Measurements from ENCODE around the gene PTGDS. TPM values are rescaled to one million over a fixed set of nuclear protein-coding genes. Genes with fewer than 3 reads are reported as not detected.
A peak's percentile ranks its signal among the peaks of the same experiment; 100 is the strongest.

PTGDS gene
- total RNA-seq, 1 experiment from 2014 or later = not detected

DNA sequence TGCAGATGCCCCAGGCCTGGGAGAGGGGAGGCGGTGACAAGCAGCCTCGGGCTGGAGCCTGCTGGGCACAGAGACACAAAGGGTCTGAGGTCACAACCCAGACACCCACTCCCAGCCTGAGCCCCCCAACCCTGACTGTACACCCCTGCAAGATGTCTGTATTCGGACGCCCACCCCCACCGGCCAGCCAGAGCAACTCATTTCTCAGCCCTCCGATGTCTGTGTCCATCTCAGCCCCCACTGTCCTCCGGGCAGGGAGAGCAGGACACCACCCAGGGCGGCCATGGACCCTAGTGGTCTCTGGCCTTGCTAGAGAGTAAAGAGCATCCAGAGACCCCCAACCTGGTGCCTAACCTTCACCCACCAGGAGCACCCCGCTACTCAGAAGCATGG lies 21.4 kb upstream of the PTGDS start:
- Mint-ChIP-seq H3K4me3 (ENCODE audit: unreplicated experiment) (no peak overlapping the region), H3K9me3 (ENCODE audit: unreplicated experiment) (peaks cover 12% of the 10 kb centered on the region), H3K27ac (ENCODE audit: unreplicated experiment) (peak overlapping the region; percentile 22), H3K27me3 (ENCODE audit: insufficient read depth, unreplicated experiment) (no peaks in the 10 kb centered on the region), H3K4me1 (ENCODE audit: low read depth, unreplicated experiment) (no peaks in the 10 kb centered on the region), H3K36me3 (ENCODE audit: insufficient read depth, unreplicated experiment) (peaks cover 6% of the 10 kb centered on the region)
- no TSS peak for BruUV-seq (replicated peaks)
- ChIA-PET POLR2A (no interaction called here), CTCF (no interaction called here)
- H3K4me1 ChIP-seq = 0 out of 2 replicates have a peak, but pooled peaks cover 1% of the 10 kb centered on the region
- no peak overlapping the region for H3K4me3 ChIP-seq (ENCODE audit: low read depth, low read length)
- no peak for DNase-seq
- TF ChIP-seq, protein P1, sequence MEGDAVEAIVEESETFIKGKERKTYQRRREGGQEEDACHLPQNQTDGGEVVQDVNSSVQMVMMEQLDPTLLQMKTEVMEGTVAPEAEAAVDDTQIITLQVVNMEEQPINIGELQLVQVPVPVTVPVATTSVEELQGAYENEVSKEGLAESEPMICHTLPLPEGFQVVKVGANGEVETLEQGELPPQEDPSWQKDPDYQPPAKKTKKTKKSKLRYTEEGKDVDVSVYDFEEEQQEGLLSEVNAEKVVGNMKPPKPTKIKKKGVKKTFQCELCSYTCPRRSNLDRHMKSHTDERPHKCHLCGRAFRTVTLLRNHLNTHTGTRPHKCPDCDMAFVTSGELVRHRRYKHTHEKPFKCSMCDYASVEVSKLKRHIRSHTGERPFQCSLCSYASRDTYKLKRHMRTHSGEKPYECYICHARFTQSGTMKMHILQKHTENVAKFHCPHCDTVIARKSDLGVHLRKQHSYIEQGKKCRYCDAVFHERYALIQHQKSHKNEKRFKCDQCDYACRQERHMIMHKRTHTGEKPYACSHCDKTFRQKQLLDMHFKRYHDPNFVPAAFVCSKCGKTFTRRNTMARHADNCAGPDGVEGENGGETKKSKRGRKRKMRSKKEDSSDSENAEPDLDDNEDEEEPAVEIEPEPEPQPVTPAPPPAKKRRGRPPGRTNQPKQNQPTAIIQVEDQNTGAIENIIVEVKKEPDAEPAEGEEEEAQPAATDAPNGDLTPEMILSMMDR (IDR thresholded peaks at IDR 0.05; ENCODE audit: insufficient read depth in 1 of 2, low read depth in 1 of 2, low read length in 1 of 2, severe bottlenecking in 1 of 2, unreplicated experiment in 1 of 2) = no peak
- intact Hi-C loops (cut with micrococcal nuclease; ENCODE audit: unreplicated experiment) = no loop called here
- H3K27me3 ChIP-seq (replicated peaks; ENCODE audit: control insufficient read depth, insufficient read depth, low read length) = no peaks in the 10 kb centered on the region
- no peaks in the 10 kb centered on the region; the same call in 1 of the 2 replicates for H3K36me3 ChIP-seq (ENCODE audit: control insufficient read depth, insufficient read depth, low read length)
- no peaks in the 10 kb centered on the region for H3K9me3 ChIP-seq

DNA sequence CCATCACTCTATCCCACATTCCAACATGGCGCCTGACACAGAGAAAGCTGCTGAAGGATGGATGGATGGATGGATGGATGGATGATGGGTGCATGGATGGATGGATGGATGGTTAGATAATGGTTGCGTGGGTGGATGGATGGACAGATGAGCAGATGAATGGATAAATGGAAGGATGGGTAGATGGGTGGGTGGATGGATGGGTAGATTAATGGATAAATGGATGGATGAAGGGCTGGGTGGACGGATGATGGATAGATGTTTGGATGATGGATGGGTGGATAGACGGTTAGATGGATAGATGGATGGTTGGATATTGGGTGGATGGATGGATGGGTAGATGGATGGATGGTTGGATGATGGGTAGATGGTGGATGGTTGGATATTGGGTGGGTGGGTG lies 20.7 kb upstream of the PTGDS start:
- CTCF ChIA-PET = no interaction called here
- H3K36me3 Mint-ChIP-seq (ENCODE audit: insufficient read depth, unreplicated experiment) = peaks cover 6% of the 10 kb centered on the region

DNA sequence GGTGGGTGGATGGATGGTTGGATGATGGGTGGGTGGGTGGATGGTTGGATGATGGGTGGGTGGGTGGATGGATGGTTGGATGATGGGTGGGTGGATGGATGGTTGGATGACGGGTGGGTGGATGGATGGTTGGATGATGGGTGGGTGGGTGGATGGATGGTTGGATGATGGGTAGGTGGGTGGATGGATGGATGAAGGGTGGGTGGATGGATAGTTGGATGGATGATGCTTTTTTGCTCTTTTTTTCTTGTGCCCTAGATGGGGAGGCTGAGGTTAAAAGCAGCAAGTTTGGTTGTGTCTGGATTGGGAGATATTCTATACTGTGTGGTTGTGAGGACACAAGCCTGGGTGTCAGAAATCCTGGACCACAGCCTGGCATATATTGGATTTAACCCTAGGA lies 19.8 kb upstream of the PTGDS start:
- CTCF ChIA-PET = no interaction called here
- H3K36me3 ChIP-seq (ENCODE audit: control insufficient read depth, insufficient read depth, low read length) = no peaks in the 10 kb centered on the region
- Mint-ChIP-seq H3K4me3 (ENCODE audit: unreplicated experiment) (no peak overlapping the region), H3K4me1 (ENCODE audit: low read depth, unreplicated experiment) (no peaks in the 10 kb centered on the region), H3K27me3 (ENCODE audit: insufficient read depth, unreplicated experiment) (no peaks in the 10 kb centered on the region), H3K27ac (ENCODE audit: unreplicated experiment) (no peak overlapping the region), H3K36me3 (ENCODE audit: insufficient read depth, unreplicated experiment) (peaks cover 6% of the 10 kb centered on the region), H3K9me3 (ENCODE audit: unreplicated experiment) (peaks cover 12% of the 10 kb centered on the region)
- H3K4me3 ChIP-seq (ENCODE audit: low read depth, low read length) = no peak overlapping the region
- TF ChIP-seq, protein P1 (IDR thresholded peaks at IDR 0.05; ENCODE audit: insufficient read depth in 1 of 2, low read depth in 1 of 2, low read length in 1 of 2, severe bottlenecking in 1 of 2, unreplicated experiment in 1 of 2) = no peak
- intact Hi-C loops (cut with micrococcal nuclease; ENCODE audit: unreplicated experiment) = no loop called here
- H3K27me3 ChIP-seq (replicated peaks; ENCODE audit: control insufficient read depth, insufficient read depth, low read length) = no peaks in the 10 kb centered on the region
- H3K9me3 ChIP-seq = no peaks in the 10 kb centered on the region
- DNase-seq = no peak
- BruUV-seq (replicated peaks) = no TSS peak
- POLR2A ChIA-PET = no interaction called here
- no peaks in the 10 kb centered on the region; the same call in 1 of the 2 replicates for H3K4me1 ChIP-seq

More for the DNA sequence above, 20.7 kb upstream of the PTGDS start:
- H3K9me3 Mint-ChIP-seq (ENCODE audit: unreplicated experiment) = peaks cover 12% of the 10 kb centered on the region
- Histone ChIP-seq H3K4me1 (no peaks in the 10 kb centered on the region; the same call in 1 of the 2 replicates), H3K36me3 (ENCODE audit: control insufficient read depth, insufficient read depth, low read length) (no peaks in the 10 kb centered on the region; the same call in 1 of the 2 replicates), H3K9me3 (no peaks in the 10 kb centered on the region), H3K27me3 (replicated peaks; ENCODE audit: control insufficient read depth, insufficient read depth, low read length) (no peaks in the 10 kb centered on the region), H3K4me3 (ENCODE audit: low read depth, low read length) (no peak overlapping the region)
- TF ChIP-seq, protein P1 (IDR thresholded peaks at IDR 0.05; ENCODE audit: insufficient read depth in 1 of 2, low read depth in 1 of 2, low read length in 1 of 2, severe bottlenecking in 1 of 2, unreplicated experiment in 1 of 2) = no peak
- no TSS peak for BruUV-seq (replicated peaks)
- H3K27me3 Mint-ChIP-seq (ENCODE audit: insufficient read depth, unreplicated experiment) = no peaks in the 10 kb centered on the region
- H3K4me3 Mint-ChIP-seq (ENCODE audit: unreplicated experiment) = peak overlapping the region; percentile 5
- peak overlapping the region; percentile 22 for H3K27ac Mint-ChIP-seq (ENCODE audit: unreplicated experiment)
- POLR2A ChIA-PET = no interaction called here
- intact Hi-C loops (cut with micrococcal nuclease; ENCODE audit: unreplicated experiment) = no loop called here
- DNase-seq = no peak
- no peaks in the 10 kb centered on the region for H3K4me1 Mint-ChIP-seq (ENCODE audit: low read depth, unreplicated experiment)

Measured in Caco-2 (cell line).